ENCODE results near the gene DYRK1B. TPM values are rescaled to one million over a fixed set of nuclear protein-coding genes. Genes with fewer than 3 reads are reported as not detected.
"Not testable (repeated sequence)": the region's sequence is repeated elsewhere in the genome, so short reads cannot be mapped to it uniquely, and the experiment has no call there.

The DYRK1B gene
- total RNA-seq, 6 experiments from 2014 or later: 2.5 to 6.3 (median 4.4) TPM

DNA sequence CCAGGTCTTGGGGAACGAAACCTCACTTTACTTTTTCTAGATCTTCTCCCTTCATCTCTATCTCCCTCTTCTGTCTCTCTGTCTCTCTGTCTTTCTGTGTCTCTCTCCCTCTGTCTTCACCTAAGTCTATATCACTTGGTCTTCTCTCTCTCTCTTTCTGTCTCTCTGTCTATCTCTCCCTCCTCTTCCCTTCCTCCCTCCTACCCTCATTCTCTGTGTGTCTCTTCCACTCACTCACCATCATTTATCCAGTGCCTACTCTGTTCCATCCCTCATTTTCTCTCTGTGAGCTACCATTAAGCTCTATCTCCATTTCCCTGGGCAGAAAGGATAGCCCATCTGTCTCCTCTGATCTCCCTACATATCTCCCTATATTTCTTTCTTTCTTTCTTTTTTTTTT, 44.4 kb upstream of the DYRK1B start:
- no peaks in the 10 kb centered on the region for H3K27me3 ChIP-seq
- no peak for DNase-seq
- H3K4me1 ChIP-seq: no peaks in the 10 kb centered on the region
- no peaks in the 10 kb centered on the region for H3K36me3 ChIP-seq
- no peak overlapping the region for H3K27ac ChIP-seq
- WGBS (ENCODE audit: insufficient coverage, low coverage, low lambda C conversion rate, missing lambda C conversion rate): 80% methylated on average over 1 of the region's 1 CpG
- H3K9me3 ChIP-seq: no peaks in the 10 kb centered on the region
- ATAC-seq: no peak
- TF ChIP-seq, protein P1, sequence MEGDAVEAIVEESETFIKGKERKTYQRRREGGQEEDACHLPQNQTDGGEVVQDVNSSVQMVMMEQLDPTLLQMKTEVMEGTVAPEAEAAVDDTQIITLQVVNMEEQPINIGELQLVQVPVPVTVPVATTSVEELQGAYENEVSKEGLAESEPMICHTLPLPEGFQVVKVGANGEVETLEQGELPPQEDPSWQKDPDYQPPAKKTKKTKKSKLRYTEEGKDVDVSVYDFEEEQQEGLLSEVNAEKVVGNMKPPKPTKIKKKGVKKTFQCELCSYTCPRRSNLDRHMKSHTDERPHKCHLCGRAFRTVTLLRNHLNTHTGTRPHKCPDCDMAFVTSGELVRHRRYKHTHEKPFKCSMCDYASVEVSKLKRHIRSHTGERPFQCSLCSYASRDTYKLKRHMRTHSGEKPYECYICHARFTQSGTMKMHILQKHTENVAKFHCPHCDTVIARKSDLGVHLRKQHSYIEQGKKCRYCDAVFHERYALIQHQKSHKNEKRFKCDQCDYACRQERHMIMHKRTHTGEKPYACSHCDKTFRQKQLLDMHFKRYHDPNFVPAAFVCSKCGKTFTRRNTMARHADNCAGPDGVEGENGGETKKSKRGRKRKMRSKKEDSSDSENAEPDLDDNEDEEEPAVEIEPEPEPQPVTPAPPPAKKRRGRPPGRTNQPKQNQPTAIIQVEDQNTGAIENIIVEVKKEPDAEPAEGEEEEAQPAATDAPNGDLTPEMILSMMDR (IDR thresholded peaks at IDR 0.05): no peak
- TF ChIP-seq POLR2A (IDR thresholded peaks at IDR 0.05): no peak
- no peak overlapping the region for H3K4me3 ChIP-seq
- intact Hi-C loops (cut with DNase I): no loop called here

DNA sequence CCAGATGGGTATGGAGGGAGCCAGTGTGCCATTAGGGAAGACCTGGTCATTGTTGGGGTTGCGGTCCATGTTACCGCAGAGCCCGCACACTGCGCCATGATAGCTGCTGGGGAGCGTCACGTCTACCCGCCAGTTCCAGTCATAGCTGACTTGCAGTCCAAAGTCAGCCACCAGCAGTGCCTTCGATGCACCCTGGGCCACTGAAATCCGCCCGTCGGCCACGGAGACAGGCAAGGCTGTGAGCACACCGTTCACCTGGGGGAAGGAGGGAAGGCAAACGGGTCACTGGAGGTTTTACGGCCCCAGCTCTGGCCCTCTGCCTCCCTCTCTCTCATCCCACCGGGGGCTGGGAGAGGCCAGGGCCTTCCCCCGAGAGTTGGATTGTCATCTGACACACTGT, 44.0 kb upstream of the DYRK1B start:
- H3K4me3 ChIP-seq; H3K27me3 ChIP-seq; intact Hi-C loops (cut with DNase I); H3K27ac ChIP-seq; H3K4me1 ChIP-seq; DNase-seq; H3K9me3 ChIP-seq; ATAC-seq; H3K36me3 ChIP-seq: not testable (repeated sequence)
- WGBS (ENCODE audit: insufficient coverage, low coverage, low lambda C conversion rate, missing lambda C conversion rate): 91% methylated on average over 11 of the region's 17 CpGs

DNA sequence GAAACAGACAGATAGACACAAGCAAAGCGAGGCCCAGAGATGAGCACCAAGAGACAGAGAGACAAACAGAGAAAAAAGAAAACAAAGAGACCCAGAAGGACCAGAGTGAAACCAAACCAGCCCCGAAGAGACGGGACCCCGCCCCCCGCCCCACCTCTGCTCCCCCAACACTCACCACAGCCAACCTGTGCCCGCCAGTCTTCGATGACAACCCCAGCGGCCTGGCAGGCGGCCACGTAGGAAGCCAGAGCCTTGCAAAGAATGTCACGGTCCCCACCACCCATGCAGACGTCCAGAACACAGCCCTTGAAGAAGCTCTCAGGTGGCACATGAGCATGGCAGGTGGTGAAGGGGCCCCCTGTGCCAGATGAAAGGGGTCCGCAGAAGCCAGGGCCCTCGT, 43.5 kb upstream of the DYRK1B start:
- no CpG with 5 or more reads among the region's 14 CpGs for WGBS (ENCODE audit: insufficient coverage, low coverage, low lambda C conversion rate, missing lambda C conversion rate)
- intact Hi-C loops (cut with DNase I); H3K27me3 ChIP-seq; H3K36me3 ChIP-seq; H3K4me3 ChIP-seq; H3K4me1 ChIP-seq; H3K9me3 ChIP-seq; DNase-seq; ATAC-seq; H3K27ac ChIP-seq: not testable (repeated sequence)

DNA sequence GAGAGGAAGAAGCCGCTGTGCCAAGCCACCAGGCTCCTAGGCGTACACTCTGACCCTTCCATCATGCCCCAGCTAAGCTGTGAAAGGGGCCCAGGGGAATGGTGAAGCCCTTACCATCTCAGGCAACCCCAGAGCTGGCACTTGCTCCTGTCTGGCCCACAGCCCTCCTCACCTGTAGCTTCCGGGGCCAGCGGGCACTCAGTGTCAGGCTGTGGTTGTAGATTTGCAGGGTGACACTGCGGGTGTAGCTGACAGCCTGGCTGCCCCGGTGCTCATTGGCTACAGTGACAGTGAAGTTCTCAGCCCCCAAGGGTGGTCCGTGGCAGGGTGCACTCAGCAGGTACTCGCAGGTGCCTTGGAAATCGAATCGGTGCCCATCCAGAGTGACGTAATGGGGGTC, 42.5 kb upstream of the DYRK1B start:
- DNase-seq; H3K27me3 ChIP-seq; intact Hi-C loops (cut with DNase I); H3K4me3 ChIP-seq; H3K36me3 ChIP-seq; H3K27ac ChIP-seq; H3K9me3 ChIP-seq; ATAC-seq; H3K4me1 ChIP-seq: not testable (repeated sequence)
- WGBS (ENCODE audit: insufficient coverage, low coverage, low lambda C conversion rate, missing lambda C conversion rate): no CpG with 5 or more reads among the region's 11 CpGs

DNA sequence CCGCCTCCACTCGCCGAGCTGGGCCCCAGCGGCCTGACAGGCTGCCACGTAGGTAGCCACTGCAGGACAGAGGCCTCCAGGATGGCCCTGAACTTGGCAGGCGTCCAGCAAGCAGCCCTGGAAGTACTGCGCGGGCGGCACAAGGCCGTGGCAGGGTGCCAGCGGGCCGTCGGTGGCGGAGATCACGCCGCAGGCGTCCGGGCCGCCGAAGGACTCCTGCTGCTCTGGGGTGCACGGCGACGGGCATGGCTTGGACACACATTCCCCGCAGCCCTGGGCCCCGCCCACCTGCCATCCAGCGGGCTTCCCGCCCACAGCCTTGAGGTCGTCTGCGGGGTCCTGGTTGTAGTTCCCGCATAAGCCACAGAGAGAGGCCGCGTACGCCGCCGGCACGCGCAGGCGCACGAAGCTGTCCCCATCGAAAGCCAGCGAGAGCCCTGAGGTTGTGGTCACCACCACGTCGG, 41.5 kb upstream of the DYRK1B start:
- intact Hi-C loops (cut with DNase I); DNase-seq: not testable (repeated sequence)

DNA sequence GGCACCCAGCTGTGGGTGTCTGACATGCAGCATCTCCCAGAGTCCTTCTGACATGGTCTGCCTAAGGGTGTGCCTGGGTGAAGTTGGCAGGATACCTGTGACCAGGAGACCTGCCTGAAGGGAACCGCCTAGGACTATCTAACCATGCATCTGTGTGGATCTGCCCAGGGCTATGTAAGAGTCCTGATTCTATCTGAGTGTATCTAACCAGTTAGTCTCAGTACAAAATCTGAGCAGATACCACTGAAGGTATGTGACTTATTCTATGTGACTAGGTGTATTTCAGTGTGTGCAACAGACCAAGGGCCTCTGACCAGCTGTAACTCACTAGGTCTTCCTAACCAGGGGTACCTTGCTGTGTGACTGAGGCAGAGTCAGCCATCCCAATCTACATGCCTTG, 40.4 kb upstream of the DYRK1B start:
- H3K9me3 ChIP-seq: no peaks in the 10 kb centered on the region
- no peak overlapping the region for H3K27ac ChIP-seq
- no peak for DNase-seq
- no peaks in the 10 kb centered on the region for H3K36me3 ChIP-seq
- TF ChIP-seq POLR2A (IDR thresholded peaks at IDR 0.05): no peak
- TF ChIP-seq, protein P1 (IDR thresholded peaks at IDR 0.05): no peak
- no peak overlapping the region for H3K4me3 ChIP-seq
- H3K4me1 ChIP-seq: no peaks in the 10 kb centered on the region
- no CpG with 5 or more reads among the region's 1 CpG for WGBS (ENCODE audit: insufficient coverage, low coverage, low lambda C conversion rate, missing lambda C conversion rate)
- intact Hi-C loops (cut with DNase I): no loop called here
- H3K27me3 ChIP-seq: no peaks in the 10 kb centered on the region
- no peak for ATAC-seq

More for the DNA sequence above, 41.5 kb upstream of the DYRK1B start:
- WGBS (ENCODE audit: insufficient coverage, low coverage, low lambda C conversion rate, missing lambda C conversion rate): 50% methylated on average over 2 of the region's 43 CpGs
- not testable (repeated sequence) for H3K36me3 ChIP-seq, H3K4me3 ChIP-seq, H3K27me3 ChIP-seq, H3K27ac ChIP-seq, H3K9me3 ChIP-seq, H3K4me1 ChIP-seq
- ATAC-seq: peak in 3 of 4 donors; percentile 23 to 46 (median 35)

DNA sequence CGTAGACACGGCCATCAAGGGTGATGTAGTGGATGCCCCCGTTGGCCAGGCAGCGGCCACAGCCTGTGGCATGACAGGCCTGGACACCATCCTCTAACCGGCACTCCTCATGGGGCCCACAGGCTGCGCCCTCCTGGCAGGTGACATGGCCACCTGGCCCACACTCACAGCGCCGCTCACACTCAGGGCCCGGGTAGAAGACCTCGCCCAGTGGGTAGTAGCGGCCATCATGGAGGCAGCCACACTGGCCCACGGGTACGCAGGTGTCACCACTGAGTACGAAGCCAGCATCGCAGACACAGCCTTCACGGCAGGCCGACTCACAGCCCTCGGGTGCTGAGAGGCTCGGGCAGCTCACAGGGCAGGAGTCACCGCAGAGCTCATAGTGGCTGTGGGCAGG, 39.4 kb upstream of the DYRK1B start:
- DNase-seq: no peak
- TF ChIP-seq, protein P1 (IDR thresholded peaks at IDR 0.05): no peak
- TF ChIP-seq POLR2A (IDR thresholded peaks at IDR 0.05): no peak
- no peaks in the 10 kb centered on the region for H3K4me1 ChIP-seq
- H3K4me3 ChIP-seq: no peak overlapping the region
- intact Hi-C loops (cut with DNase I): no loop called here
- no peak for ATAC-seq
- no peaks in the 10 kb centered on the region for H3K9me3 ChIP-seq
- no peaks in the 10 kb centered on the region for H3K27me3 ChIP-seq
- no peaks in the 10 kb centered on the region for H3K36me3 ChIP-seq
- 92% methylated on average over 2 of the region's 20 CpGs for WGBS (ENCODE audit: insufficient coverage, low coverage, low lambda C conversion rate, missing lambda C conversion rate)
- H3K27ac ChIP-seq: no peak overlapping the region
